Trophoblast cell (in vitro differentiated cells and primary cell): Measurements from ENCODE around the gene BEX4. TPM values are rescaled to one million over a fixed set of nuclear protein-coding genes. Genes with fewer than 3 reads are reported as not detected.
"Not testable (repeated sequence)": the region's sequence is repeated elsewhere in the genome, so short reads cannot be mapped to it uniquely, and the experiment has no call there.

ENCODE experiments used
- DNase-seq, 2 donors: peaks; one replicate each; pipeline ENCODE4 v3.0.0-alpha.2; 2016
- H2AFZ ChIP-seq: 2 replicates; pipeline ENCODE4 v1.6.1; 2013; ENCODE audit warnings: low read length, moderate library complexity, mild to moderate bottlenecking; ENCODE audit not compliant: insufficient read depth, poor library complexity
- H2AK5ac ChIP-seq: 2 replicates; pipeline ENCODE4 v1.6.1; 2013; ENCODE audit warnings: mild to moderate bottlenecking, low read length
- H2BK120ac ChIP-seq: 2 replicates; pipeline ENCODE4 v1.6.1; 2013; ENCODE audit warnings: low read length, mild to moderate bottlenecking, moderate library complexity; ENCODE audit not compliant: insufficient read depth, poor library complexity
- H2BK12ac ChIP-seq: 2 replicates; pipeline ENCODE4 v1.6.1; 2013; ENCODE audit warnings: mild to moderate bottlenecking, low read length, moderate library complexity
- H2BK5ac ChIP-seq: 2 replicates; pipeline ENCODE4 v1.6.1; 2013; ENCODE audit warnings: low read length, low read depth, moderate library complexity, mild to moderate bottlenecking; ENCODE audit not compliant: poor library complexity
- H3K14ac ChIP-seq: 2 replicates; pipeline ENCODE4 v1.6.1; 2013; ENCODE audit warnings: mild to moderate bottlenecking, low read length
- H3K18ac ChIP-seq: 2 replicates; pipeline ENCODE4 v1.6.1; 2013; ENCODE audit warnings: mild to moderate bottlenecking, low read length
- H3K23ac ChIP-seq: 2 replicates; pipeline ENCODE4 v1.6.1; 2013; ENCODE audit warnings: low read length
- H3K27ac ChIP-seq: 2 replicates; pipeline ENCODE4 v1.5.1; 2013; ENCODE audit warnings: low read depth, mild to moderate bottlenecking, inconsistent platforms, low read length, moderate library complexity
- H3K27me3 ChIP-seq: 2 replicates; pipeline ENCODE4 v1.6.1; 2013; ENCODE audit warnings: inconsistent platforms, mild to moderate bottlenecking, low read length, moderate library complexity; ENCODE audit not compliant: insufficient read depth
- H3K36me3 ChIP-seq, 2 experiments: 1 replicate in 1 of 2; 2 replicates in 1 of 2; pipeline ENCODE4 v1.6.1; 2013; ENCODE audit warnings: low read length in 2 of 2, mild to moderate bottlenecking in 2 of 2, moderate library complexity in 1 of 2; ENCODE audit not compliant: insufficient read depth in 2 of 2, control insufficient read depth in 1 of 2
- H3K4ac ChIP-seq: 2 replicates; pipeline ENCODE4 v1.6.1; 2013; ENCODE audit warnings: low read depth, mild to moderate bottlenecking, low read length, moderate library complexity
- H3K4me1 ChIP-seq, 2 experiments: 1 replicate in 1 of 2; 2 replicates in 1 of 2; pipeline ENCODE4 v1.6.1; 2013; ENCODE audit warnings: low read length in 2 of 2, mild to moderate bottlenecking in 2 of 2, moderate library complexity in 1 of 2; ENCODE audit not compliant: insufficient read depth in 2 of 2, control insufficient read depth in 1 of 2
- H3K4me2 ChIP-seq: 2 replicates; pipeline ENCODE4 v1.6.1; 2013; ENCODE audit warnings: inconsistent platforms, mild to moderate bottlenecking, low read length, moderate library complexity
- H3K4me3 ChIP-seq: 2 replicates; pipeline ENCODE4 v1.5.1; 2013; ENCODE audit warnings: mild to moderate bottlenecking, low read depth, low read length, inconsistent platforms
- H3K79me1 ChIP-seq: one replicate; pipeline ENCODE4 v1.6.1; 2013; ENCODE audit warnings: low read length
- H3K79me2 ChIP-seq: 2 replicates; pipeline ENCODE4 v1.6.1; 2013; ENCODE audit warnings: low read length, mild to moderate bottlenecking; ENCODE audit not compliant: control insufficient read depth, insufficient read depth, poor library complexity
- H3K9ac ChIP-seq: 2 replicates; pipeline ENCODE4 v1.6.1; 2013; ENCODE audit warnings: mild to moderate bottlenecking, low read length
- H3K9me3 ChIP-seq: 2 replicates; pipeline ENCODE4 v1.6.1; 2013; ENCODE audit warnings: low read depth, mild to moderate bottlenecking, control low read depth, inconsistent platforms, low read length; ENCODE audit not compliant: insufficient read depth
- H4K12ac ChIP-seq: 2 replicates; pipeline ENCODE4 v1.6.1; 2013; ENCODE audit warnings: low read depth, mild to moderate bottlenecking, low read length, moderate library complexity
- H4K8ac ChIP-seq: 2 replicates; pipeline ENCODE4 v1.6.1; 2013; ENCODE audit warnings: low read depth, mild to moderate bottlenecking, low read length, moderate library complexity
- H4K91ac ChIP-seq: one replicate; pipeline ENCODE4 v1.6.1; 2013; ENCODE audit warnings: low read depth, mild to moderate bottlenecking, low read length, moderate library complexity
- WGBS: extraction: QIAGEN DNeasy Blood & Tissue Kit; methylation state at CpG from one replicate; pipeline ENCODE4 v1.1.7; 2013; ENCODE audit warnings: missing lambda C conversion rate; ENCODE audit not compliant: insufficient read length, insufficient coverage; ENCODE audit errors: extremely low coverage; 5-methylcytosine and 5-hydroxymethylcytosine counted together
- polyA plus RNA-seq: library from polyadenylated mRNA; stranded (reverse); fragments of 200-250 nt; gene quantifications from 2 replicates; pipeline ENCODE4 v1.2.3, GENCODE V29; 2013

Gene BEX4, protein sequence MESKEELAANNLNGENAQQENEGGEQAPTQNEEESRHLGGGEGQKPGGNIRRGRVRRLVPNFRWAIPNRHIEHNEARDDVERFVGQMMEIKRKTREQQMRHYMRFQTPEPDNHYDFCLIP
- 98.4 and 101 TPM in 2 replicates for polyA plus RNA-seq

DNA sequence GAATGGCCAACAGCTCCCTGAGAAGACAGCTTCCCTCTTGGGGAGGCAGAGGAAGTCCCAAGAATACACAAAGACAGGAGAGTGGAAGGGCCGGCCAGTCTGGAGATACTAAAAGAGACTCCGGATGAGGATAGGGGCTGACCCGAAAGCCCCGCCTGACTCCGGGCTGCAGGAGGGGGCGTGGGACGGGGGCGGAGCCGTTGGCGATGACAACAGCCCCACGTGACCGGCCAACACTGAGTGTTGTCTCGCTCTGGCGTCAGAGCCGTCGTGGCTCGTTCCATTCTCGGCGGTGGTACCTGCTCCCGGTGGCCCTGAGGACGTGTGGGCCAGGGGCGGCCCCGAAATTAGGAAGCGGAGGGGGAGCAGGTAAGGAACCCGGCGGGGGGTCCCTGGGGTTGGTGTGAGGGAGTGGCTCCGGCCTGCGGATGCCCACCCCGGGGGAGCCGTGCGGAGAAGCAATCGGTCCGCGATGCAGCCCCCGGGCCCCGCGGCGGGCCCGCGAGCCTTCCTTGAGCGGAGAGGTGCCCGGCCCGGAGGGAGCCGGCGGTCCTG lies at the start of gene BEX4:
TSS of gene BEX4 (plus strand) at position 239 of the 555 bp plus-strand sequence. CDS start 1,046 bp downstream, outside the sequence.
- peak within 1 kb of the TSS; percentile 98 for H3K4ac ChIP-seq
- H2BK12ac ChIP-seq = no peak within 1 kb of the TSS
- peak; percentile 76 to 82 for DNase-seq
- peak within 1 kb of the TSS; percentile 25 for H2AFZ ChIP-seq
- peak within 1 kb of the TSS; percentile 70 for H3K14ac ChIP-seq
- no peaks in the 10 kb centered on the region for H3K9me3 ChIP-seq
- H3K27ac ChIP-seq = peak within 1 kb of the TSS; percentile 84
- H4K12ac ChIP-seq = peak within 1 kb of the TSS; percentile 77
- peaks cover 8% of the 10 kb centered on the region for H3K79me2 ChIP-seq
- H4K91ac ChIP-seq = peak within 1 kb of the TSS; percentile 81
- H3K4me2 ChIP-seq = peak within 1 kb of the TSS; percentile 70
- no CpG with 5 or more reads among the region's 45 CpGs for WGBS
- peaks cover 0 to 2% of the 10 kb centered on the region in 2 experiments for H3K36me3 ChIP-seq
- H3K4me3 ChIP-seq = peak within 1 kb of the TSS; percentile 85
- peak within 1 kb of the TSS; percentile 84 for H4K8ac ChIP-seq
- H3K18ac ChIP-seq = peak within 1 kb of the TSS; percentile 61
- peak within 1 kb of the TSS; percentile 80 for H2BK5ac ChIP-seq
- no peaks in the 10 kb centered on the region for H3K27me3 ChIP-seq
- H3K9ac ChIP-seq = peak within 1 kb of the TSS; percentile 87
- H3K4me1 ChIP-seq = peaks cover 0 to 4% of the 10 kb centered on the region in 2 experiments
- peak within 1 kb of the TSS; percentile 80 for H2BK120ac ChIP-seq
- H2AK5ac ChIP-seq = peak within 1 kb of the TSS; percentile 62
- no peak within 1 kb of the TSS for H3K23ac ChIP-seq
- peaks cover 9% of the 10 kb centered on the region for H3K79me1 ChIP-seq

DNA sequence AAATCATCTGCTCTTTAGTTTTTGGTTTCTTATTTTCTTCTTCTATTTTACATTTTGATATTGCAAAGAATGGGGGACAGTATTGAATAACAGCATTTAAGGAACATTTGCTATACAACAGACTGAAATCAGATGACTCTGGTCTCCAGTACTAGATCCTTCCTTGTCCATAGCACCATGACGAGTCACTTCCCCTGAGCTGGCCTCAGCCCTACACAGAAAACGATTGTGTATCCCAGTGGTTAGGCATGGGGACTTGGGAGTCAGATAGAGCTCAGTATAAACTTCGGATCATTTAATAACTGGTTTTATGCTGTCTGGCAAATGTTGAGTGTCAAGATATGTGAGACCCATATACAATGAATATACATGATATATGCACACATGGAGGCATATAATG lies 44.7 kb upstream of the BEX4 start:
- H3K27me3 ChIP-seq = no peaks in the 10 kb centered on the region
- H3K14ac ChIP-seq = no peak overlapping the region
- H3K4me1 ChIP-seq = no peaks in the 10 kb centered on the region
- no peak overlapping the region for H3K9ac ChIP-seq
- no CpG with 5 or more reads among the region's 3 CpGs for WGBS
- H2BK120ac ChIP-seq = no peak overlapping the region
- H2AK5ac ChIP-seq = no peak overlapping the region
- no peak overlapping the region for H3K18ac ChIP-seq
- H3K79me2 ChIP-seq = no peaks in the 10 kb centered on the region
- H3K4me2 ChIP-seq = no peak overlapping the region
- no peak overlapping the region for H3K27ac ChIP-seq
- H3K9me3 ChIP-seq = no peaks in the 10 kb centered on the region
- no peak overlapping the region for H4K91ac ChIP-seq
- no peaks in the 10 kb centered on the region for H3K79me1 ChIP-seq
- H4K8ac ChIP-seq = no peak overlapping the region
- no peak overlapping the region for H2BK12ac ChIP-seq
- no peak overlapping the region for H3K4me3 ChIP-seq
- H4K12ac ChIP-seq = no peak overlapping the region
- H3K36me3 ChIP-seq = no peaks in the 10 kb centered on the region
- no peak overlapping the region for H2BK5ac ChIP-seq
- H3K23ac ChIP-seq = no peak overlapping the region
- no peak overlapping the region for H2AFZ ChIP-seq
- H3K4ac ChIP-seq = no peak overlapping the region
- DNase-seq = no peak

DNA sequence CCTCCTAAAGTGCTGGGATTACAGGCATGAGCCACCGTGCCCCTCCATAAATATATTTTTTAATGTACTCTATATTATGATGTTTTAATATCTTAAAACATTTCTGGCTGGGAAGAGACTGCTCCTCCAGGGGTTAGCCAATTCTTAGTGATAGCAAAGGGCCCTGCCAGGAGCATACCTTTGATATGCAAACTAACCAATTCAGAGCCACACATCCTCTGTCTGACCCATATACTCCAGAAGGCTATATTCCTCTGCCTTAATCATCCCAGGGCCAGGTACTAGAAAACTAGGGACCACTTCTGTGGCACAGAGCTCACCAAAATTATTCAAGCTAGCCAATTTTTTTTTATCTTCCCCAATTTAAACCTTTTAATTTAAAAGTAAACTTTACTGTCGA lies 43.6 kb upstream of the BEX4 start:
- Histone ChIP-seq H3K79me1 (no peaks in the 10 kb centered on the region), H2BK12ac (no peak overlapping the region), H3K79me2 (no peaks in the 10 kb centered on the region), H4K91ac (no peak overlapping the region), H3K23ac (no peak overlapping the region), H4K8ac (no peak overlapping the region), H3K4ac (no peak overlapping the region), H4K12ac (no peak overlapping the region), H3K27ac (no peak overlapping the region), H3K4me1 (no peaks in the 10 kb centered on the region), H3K36me3 (no peaks in the 10 kb centered on the region), H2BK5ac (no peak overlapping the region), H3K4me2 (no peak overlapping the region), H2AK5ac (no peak overlapping the region), H2AFZ (no peak overlapping the region), H3K27me3 (no peaks in the 10 kb centered on the region), H3K9ac (no peak overlapping the region), H2BK120ac (no peak overlapping the region), H3K4me3 (no peak overlapping the region), H3K14ac (no peak overlapping the region), H3K9me3 (no peaks in the 10 kb centered on the region), H3K18ac (no peak overlapping the region)
- WGBS = no CpG with 5 or more reads among the region's 2 CpGs
- no peak for DNase-seq

DNA sequence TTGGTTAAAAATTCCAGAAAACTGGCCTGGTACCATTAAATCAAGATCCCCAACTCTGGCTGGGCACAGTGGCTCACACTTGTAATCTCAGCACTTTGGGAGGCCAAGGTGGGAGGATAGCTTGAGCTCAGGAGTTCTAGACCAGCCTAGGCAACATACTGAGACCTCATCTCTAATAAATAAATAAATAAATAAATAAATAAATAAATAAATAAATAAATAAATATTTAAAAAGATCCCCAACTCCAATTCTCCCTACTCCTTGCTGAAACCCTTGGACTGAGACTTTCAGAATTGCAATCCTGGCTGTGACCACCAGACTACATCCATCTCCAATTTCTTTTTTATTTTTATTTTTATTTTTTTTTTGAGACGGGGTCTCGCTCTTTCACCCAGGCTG lies 39.7 kb upstream of the BEX4 start:
- H3K4me3 ChIP-seq, H3K4me1 ChIP-seq, H4K91ac ChIP-seq, H3K14ac ChIP-seq, H2BK12ac ChIP-seq, H2BK120ac ChIP-seq, DNase-seq, H3K4ac ChIP-seq, H2BK5ac ChIP-seq, H3K27ac ChIP-seq, H4K12ac ChIP-seq, H3K9me3 ChIP-seq, H2AK5ac ChIP-seq, H4K8ac ChIP-seq, H3K79me2 ChIP-seq, H3K36me3 ChIP-seq, H3K79me1 ChIP-seq, H3K27me3 ChIP-seq, H3K9ac ChIP-seq, H3K23ac ChIP-seq, H3K18ac ChIP-seq, H3K4me2 ChIP-seq, H2AFZ ChIP-seq: not testable (repeated sequence)
- WGBS = no CpG with 5 or more reads among the region's 2 CpGs
